Hepatocyte (in vitro differentiated cells): ENCODE results near the gene CMTM4. TPM values are rescaled to one million over a fixed set of nuclear protein-coding genes. Genes with fewer than 3 reads are reported as not detected.
"Not testable (repeated sequence)": the region's sequence is repeated elsewhere in the genome, so short reads cannot be mapped to it uniquely, and the experiment has no call there.

ENCODE experiments used
- DNase-seq: peaks from one replicate; pipeline ENCODE4 v3.0.0-alpha.2; 2016; ENCODE audit warnings: low spot score
- H2AFZ ChIP-seq: fragments of 200-600 bp; sonication (generic); 2 replicates; pipeline ENCODE4 v1.6.0; 2016; ENCODE audit warnings: antibody characterized with exemption, mild to moderate bottlenecking
- H3K27ac ChIP-seq: fragments of 200-600 bp; sonication (generic); 2 replicates; pipeline ENCODE4 v1.5.1; 2016; ENCODE audit warnings: mild to moderate bottlenecking
- H3K27me3 ChIP-seq: fragments of 200-600 bp; sonication (generic); 2 replicates; pipeline ENCODE4 v1.6.1; 2016
- H3K36me3 ChIP-seq: fragments of 200-600 bp; sonication (generic); replicated peaks from 2 replicates; pipeline ENCODE4 v1.5.1; 2016; ENCODE audit warnings: low read depth; ENCODE audit not compliant: insufficient read depth
- H3K4me1 ChIP-seq: fragments of 200-600 bp; sonication (generic); 2 replicates; pipeline ENCODE4 v1.5.1; 2016; ENCODE audit warnings: mild to moderate bottlenecking, moderate library complexity; ENCODE audit not compliant: insufficient read depth
- H3K4me2 ChIP-seq: fragments of 200-600 bp; sonication (generic); 2 replicates; pipeline ENCODE4 v1.6.0; 2016
- H3K4me3 ChIP-seq: fragments of 200-600 bp; sonication (generic); 2 replicates; pipeline ENCODE4 v1.5.1; 2016; ENCODE audit warnings: mild to moderate bottlenecking
- H3K79me2 ChIP-seq: fragments of 200-600 bp; sonication (generic); 2 replicates; pipeline ENCODE4 v1.6.0; 2017; ENCODE audit warnings: mild to moderate bottlenecking
- H3K9me2 ChIP-seq: fragments of 200-600 bp; sonication (generic); replicated peaks from 2 replicates; pipeline ENCODE4 v1.6.0; 2017; ENCODE audit warnings: mild to moderate bottlenecking; ENCODE audit not compliant: insufficient read depth
- H3K9me3 ChIP-seq: fragments of 200-600 bp; sonication (generic); 2 replicates; pipeline ENCODE4 v1.5.1; 2016; ENCODE audit warnings: low read depth, mild to moderate bottlenecking
- H4K20me1 ChIP-seq: fragments of 200-600 bp; sonication (generic); 2 replicates; pipeline ENCODE4 v1.6.0; 2016; ENCODE audit warnings: mild to moderate bottlenecking; ENCODE audit not compliant: insufficient read depth, poor library complexity, severe bottlenecking
- CTCF ChIP-seq: fragments of 200-600 bp; sonication (generic); IDR thresholded peaks from 2 replicates; pipeline ENCODE4 v1.5.1; 2016; ENCODE audit warnings: antibody characterized with exemption, mild to moderate bottlenecking; ENCODE audit not compliant: poor library complexity
- EZH2 ChIP-seq: fragments of 200-600 bp; sonication (generic); IDR thresholded peaks from 2 replicates; pipeline ENCODE4 v1.6.1; 2016; ENCODE audit warnings: antibody characterized with exemption, mild to moderate bottlenecking, borderline replicate concordance
- EZH2phosphoT487 ChIP-seq: fragments of 200-600 bp; sonication (generic); IDR thresholded peaks from one replicate; pipeline ENCODE4 v1.6.1; 2018; ENCODE audit warnings: antibody characterized with exemption, mild to moderate bottlenecking, low read depth, moderate library complexity; ENCODE audit not compliant: unreplicated experiment, severe bottlenecking
- WGBS: methylation state at CpG from one replicate; pipeline ENCODE4 v1.1.6; 2016; ENCODE audit warnings: low lambda C conversion rate; ENCODE audit errors: missing lambda C conversion rate; 5-methylcytosine and 5-hydroxymethylcytosine counted together
- polyA plus RNA-seq: library from polyadenylated mRNA; unstranded; fragments of >200 nt; fragmentation: Nextera tagmentation; extraction: Ambion mirVana; gene quantifications from 2 replicates; pipeline ENCODE4 v1.2.1, GENCODE V29; 2016
- total RNA-seq: library from RNA; depleted of rRNA; stranded (reverse); fragments of >200 nt; gene quantifications from 2 replicates; pipeline ENCODE4 v1.2.3, GENCODE V29; 2014

The CMTM4 gene
- total and polyA plus RNA-seq, 2 experiments from 2014 or later = 19.2 to 77.9 TPM

DNA sequence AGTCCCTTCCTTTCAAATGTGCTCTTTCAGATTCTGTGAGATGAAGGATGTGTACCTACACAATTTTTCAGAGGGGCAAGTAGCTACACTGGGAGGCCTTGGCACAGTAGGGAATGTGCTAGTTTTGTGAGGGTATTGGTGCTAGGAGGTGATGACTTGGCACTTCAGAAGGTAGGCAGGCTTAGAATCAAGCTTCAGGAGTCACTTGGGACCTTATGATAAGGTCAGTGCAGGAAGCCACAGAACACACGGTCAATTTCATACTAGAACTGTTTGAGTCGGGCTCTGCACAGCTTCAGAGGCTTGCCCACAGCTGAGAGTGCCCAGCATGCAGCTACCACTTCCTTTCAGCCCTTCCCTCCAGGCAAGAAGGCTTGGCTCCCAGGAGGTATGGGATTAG is 124.2 kb downstream of the CMTM4 start:
- H4K20me1 ChIP-seq = no peaks in the 10 kb centered on the region
- H3K4me2 ChIP-seq = no peak overlapping the region
- H3K9me2 ChIP-seq = no peaks in the 10 kb centered on the region
- DNase-seq = no peak
- WGBS = 88% methylated on average over 2 of the region's 2 CpGs
- no peak overlapping the region for H3K4me3 ChIP-seq
- H3K36me3 ChIP-seq = no peaks in the 10 kb centered on the region
- H3K79me2 ChIP-seq = no peaks in the 10 kb centered on the region
- no peaks in the 10 kb centered on the region for H3K9me3 ChIP-seq
- H2AFZ ChIP-seq = no peak overlapping the region
- no peak overlapping the region for H3K27ac ChIP-seq
- H3K4me1 ChIP-seq = peaks cover 7% of the 10 kb centered on the region
- TF ChIP-seq EZH2phosphoT487 (no peak), CTCF (no peak), EZH2 (no peak)
- no peaks in the 10 kb centered on the region for H3K27me3 ChIP-seq

- 55% methylated on average over 3 of the region's 3 CpGs for WGBS
- Histone ChIP-seq H3K4me2 (peak overlapping the region; percentile 4), H4K20me1 (no peaks in the 10 kb centered on the region), H3K9me3 (no peaks in the 10 kb centered on the region), H3K4me3 (no peak overlapping the region), H2AFZ (no peak overlapping the region), H3K79me2 (no peaks in the 10 kb centered on the region), H3K9me2 (no peaks in the 10 kb centered on the region), H3K4me1 (peaks cover 7% of the 10 kb centered on the region), H3K27ac (peak overlapping the region; percentile 41), H3K27me3 (no peaks in the 10 kb centered on the region), H3K36me3 (no peaks in the 10 kb centered on the region)
- no peak for TF ChIP-seq EZH2phosphoT487
- no peak for TF ChIP-seq EZH2
- no peak for TF ChIP-seq CTCF
- peak; percentile 26 for DNase-seq
Measured at GRCh38 chr16:66569827-66570405, 126.6 kb downstream of the CMTM4 start.

DNA sequence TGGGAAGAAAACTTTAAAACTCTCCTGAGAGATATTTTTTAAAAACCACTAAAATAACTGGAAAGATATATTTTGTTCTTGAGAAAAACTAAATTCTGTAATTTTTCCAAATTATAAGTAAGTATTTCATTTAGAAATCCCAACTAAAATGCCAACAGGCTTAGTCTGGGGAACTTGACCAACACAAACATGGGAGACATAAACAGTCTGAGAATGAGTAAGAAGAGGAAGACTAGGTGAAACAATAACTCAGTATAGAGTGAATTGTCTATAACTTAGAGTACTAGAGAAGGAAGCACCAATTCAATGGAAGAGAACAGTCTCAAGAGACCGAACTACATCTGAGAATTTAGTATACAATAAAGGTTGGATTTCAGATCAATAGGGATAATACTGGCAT is 127.4 kb downstream of the CMTM4 start:
- H2AFZ ChIP-seq = no peak overlapping the region
- no peaks in the 10 kb centered on the region for H3K36me3 ChIP-seq
- H3K27me3 ChIP-seq = no peaks in the 10 kb centered on the region
- H4K20me1 ChIP-seq = no peaks in the 10 kb centered on the region
- no peak for DNase-seq
- H3K27ac ChIP-seq = no peak overlapping the region
- H3K4me3 ChIP-seq = no peak overlapping the region
- no peak overlapping the region for H3K4me2 ChIP-seq
- TF ChIP-seq EZH2 (no peak), CTCF (no peak), EZH2phosphoT487 (no peak)
- peaks cover 7% of the 10 kb centered on the region for H3K4me1 ChIP-seq
- H3K9me3 ChIP-seq = no peaks in the 10 kb centered on the region
- no peaks in the 10 kb centered on the region for H3K9me2 ChIP-seq
- no peaks in the 10 kb centered on the region for H3K79me2 ChIP-seq
- WGBS = 88% methylated on average over 1 of the region's 1 CpG

DNA sequence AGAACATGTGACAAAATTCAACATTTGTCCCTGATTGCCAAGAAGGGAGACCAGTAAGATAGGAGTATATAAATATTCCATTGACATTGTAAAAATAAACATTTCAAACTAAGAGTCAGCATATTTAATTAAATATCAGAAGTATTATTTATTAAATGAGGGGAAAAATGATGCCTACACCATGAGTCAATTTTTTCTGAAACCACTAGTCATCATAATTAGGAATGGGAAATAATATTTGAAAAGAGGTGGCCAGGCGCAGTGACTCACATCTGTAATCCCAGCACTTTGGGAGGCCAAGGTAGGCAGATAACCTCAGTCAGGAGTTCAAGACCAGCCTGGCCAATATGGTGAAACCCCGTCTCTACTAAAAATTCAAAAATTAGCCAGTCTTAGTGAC is 128.2 kb downstream of the CMTM4 start:
- TF ChIP-seq EZH2 = no peak
- TF ChIP-seq EZH2phosphoT487 = no peak
- no peak for TF ChIP-seq CTCF
- 100% methylated on average over 2 of the region's 2 CpGs for WGBS
- Histone ChIP-seq H2AFZ (no peak overlapping the region), H3K27me3 (no peaks in the 10 kb centered on the region), H3K9me2 (no peaks in the 10 kb centered on the region), H3K27ac (no peak overlapping the region), H3K9me3 (no peaks in the 10 kb centered on the region), H3K4me2 (no peak overlapping the region), H3K36me3 (no peaks in the 10 kb centered on the region), H4K20me1 (no peaks in the 10 kb centered on the region), H3K4me1 (peaks cover 7% of the 10 kb centered on the region), H3K79me2 (no peaks in the 10 kb centered on the region), H3K4me3 (no peak overlapping the region)
- DNase-seq = no peak

DNA sequence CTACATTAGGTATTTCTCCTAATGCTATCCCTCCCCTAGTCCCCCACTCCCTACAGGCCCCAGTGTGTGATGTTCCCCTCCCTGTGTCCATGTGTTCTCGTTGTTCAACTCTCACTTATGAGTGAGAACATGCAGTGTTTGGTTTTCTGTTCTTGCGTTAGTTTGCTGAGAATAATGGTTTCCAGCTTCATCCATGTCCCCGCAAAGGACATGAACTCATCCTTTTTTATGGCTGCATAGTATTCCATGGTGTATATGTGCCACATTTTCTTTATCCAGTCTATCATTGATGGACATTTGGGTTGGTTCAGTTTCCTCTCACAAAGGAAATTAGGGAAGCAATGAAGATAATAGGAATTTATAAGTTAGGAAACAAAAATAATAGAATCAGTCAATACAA is 129.3 kb downstream of the CMTM4 start:
- H3K36me3 ChIP-seq, H4K20me1 ChIP-seq, H2AFZ ChIP-seq, H3K4me3 ChIP-seq, H3K9me2 ChIP-seq, H3K27ac ChIP-seq, H3K9me3 ChIP-seq, H3K4me2 ChIP-seq, H3K4me1 ChIP-seq, DNase-seq, H3K27me3 ChIP-seq, H3K79me2 ChIP-seq: not testable (repeated sequence)
- WGBS = 96% methylated on average over 3 of the region's 3 CpGs
